Astrocyte (in vitro differentiated cells and primary cell): ENCODE data around the gene AACS. TPM values are rescaled to one million over a fixed set of nuclear protein-coding genes. Genes with fewer than 3 reads are reported as not detected.

Source experiments
- DNase-seq: peaks from one replicate; pipeline ENCODE4 v3.0.0-alpha.2; 2010; ENCODE audit warnings: low read depth
- FAIRE-seq: peaks from 2 replicates; lab custom pipeline; 2011; peaks lifted over from hg19 to GRCh38; lab: Jason Lieb, UNC
- H2AFZ ChIP-seq: 2 replicates; pipeline ENCODE4 v1.6.0; 2012; ENCODE audit warnings: low read depth, low read length, inconsistent platforms
- H3K27ac ChIP-seq: 2 replicates; pipeline ENCODE4 v1.5.1; 2011; ENCODE audit warnings: low read depth, low read length, inconsistent platforms
- H3K27me3 ChIP-seq: 2 replicates; pipeline ENCODE4 v1.6.0; 2011; ENCODE audit warnings: low read length, inconsistent platforms; ENCODE audit not compliant: insufficient read depth
- H3K36me3 ChIP-seq: 2 replicates; pipeline ENCODE4 v1.5.1; 2011; ENCODE audit warnings: low read length, inconsistent platforms; ENCODE audit not compliant: insufficient read depth
- H3K4me1 ChIP-seq: 2 replicates; pipeline ENCODE4 v1.5.1; 2011; ENCODE audit warnings: low read length, inconsistent platforms; ENCODE audit not compliant: insufficient read depth
- H3K4me2 ChIP-seq: 2 replicates; pipeline ENCODE4 v1.6.0; 2012; ENCODE audit warnings: low read length, inconsistent platforms
- H3K4me3 ChIP-seq: 2 replicates; pipeline ENCODE4 v1.5.1; 2011; ENCODE audit warnings: low read depth, mild to moderate bottlenecking, low read length, inconsistent platforms; ENCODE audit not compliant: insufficient read depth
- H3K79me2 ChIP-seq: 2 replicates; pipeline ENCODE4 v1.6.0; 2012; ENCODE audit warnings: mild to moderate bottlenecking, low read length, inconsistent platforms; ENCODE audit not compliant: insufficient read depth
- H3K9ac ChIP-seq: 2 replicates; pipeline ENCODE4 v1.6.0; 2012; ENCODE audit warnings: mild to moderate bottlenecking, low read length, inconsistent platforms
- H3K9me3 ChIP-seq: 2 replicates; pipeline ENCODE4 v1.5.1; 2012; ENCODE audit warnings: low read depth, mild to moderate bottlenecking, low read length, inconsistent platforms; ENCODE audit not compliant: insufficient read depth
- H4K20me1 ChIP-seq: 2 replicates; pipeline ENCODE4 v1.6.0; 2012; ENCODE audit warnings: low read length, inconsistent platforms; ENCODE audit not compliant: insufficient read depth
- H3K27ac Mint-ChIP-seq: one replicate; pipeline ENCODE4 v1.8.0; 2021; ENCODE audit warnings: mild to moderate bottlenecking, mixed read lengths; ENCODE audit not compliant: unreplicated experiment
- H3K27me3 Mint-ChIP-seq: one replicate; pipeline ENCODE4 v1.8.0; 2021; ENCODE audit warnings: low read depth, mixed read lengths; ENCODE audit not compliant: unreplicated experiment
- H3K36me3 Mint-ChIP-seq: one replicate; pipeline ENCODE4 v1.8.0; 2021; ENCODE audit warnings: low read depth, mixed read lengths; ENCODE audit not compliant: unreplicated experiment
- H3K4me1 Mint-ChIP-seq: one replicate; pipeline ENCODE4 v1.8.0; 2021; ENCODE audit warnings: low read depth, mixed read lengths; ENCODE audit not compliant: unreplicated experiment
- H3K4me3 Mint-ChIP-seq: one replicate; pipeline ENCODE4 v1.8.0; 2021; ENCODE audit warnings: mild to moderate bottlenecking, moderate library complexity, mixed read lengths; ENCODE audit not compliant: unreplicated experiment
- H3K9me3 Mint-ChIP-seq: one replicate; pipeline ENCODE4 v1.8.0; 2021; ENCODE audit warnings: mild to moderate bottlenecking, mixed read lengths; ENCODE audit not compliant: unreplicated experiment
- EZH2 ChIP-seq: IDR thresholded peaks from 2 replicates; pipeline ENCODE4 v1.6.1; 2012; ENCODE audit warnings: mild to moderate bottlenecking, low read length, inconsistent platforms; ENCODE audit not compliant: insufficient read depth
- total RNA-seq: library from RNA; stranded (reverse); gene quantifications from 2 replicates; pipeline ENCODE4 v1.2.1, GENCODE V29; 2021
- TF ChIP-seq, protein P1 (sequence below): IDR thresholded peaks from 2 replicates; pipeline ENCODE4 v1.5.1; 2011; ENCODE audit warnings: low read depth, mild to moderate bottlenecking, inconsistent platforms, low read length, moderate library complexity; ENCODE audit not compliant: insufficient read depth

Gene AACS
- total RNA-seq, 1 donor from 2014 or later = 22.5 TPM

DNA sequence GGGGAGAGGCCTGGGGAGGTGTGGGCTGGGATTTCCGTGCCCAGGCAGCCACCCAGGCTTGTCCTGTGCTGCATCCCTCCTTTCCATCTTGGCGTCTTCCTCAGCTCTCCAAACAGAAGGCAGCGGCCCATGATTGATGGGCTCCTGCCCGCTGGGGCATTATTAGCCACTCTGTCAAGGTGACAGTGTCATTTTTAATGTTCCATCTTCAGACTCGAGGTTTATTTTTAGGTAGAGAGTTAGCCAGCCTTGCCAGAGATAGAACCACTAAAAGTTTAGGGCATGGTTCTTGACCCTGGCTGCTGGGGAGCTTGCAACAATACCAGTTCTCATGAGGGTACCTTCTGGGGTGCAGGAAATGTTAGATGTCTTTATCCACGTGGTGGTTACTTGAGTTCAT is 90.1 kb downstream of the AACS start:
- Mint-ChIP-seq H3K36me3 (no peaks in the 10 kb centered on the region), H3K9me3 (peaks cover 6% of the 10 kb centered on the region), H3K27ac (no peak overlapping the region), H3K27me3 (no peaks in the 10 kb centered on the region), H3K4me3 (no peak overlapping the region), H3K4me1 (no peaks in the 10 kb centered on the region)
- H3K4me3 ChIP-seq = no peak overlapping the region
- H3K79me2 ChIP-seq = no peaks in the 10 kb centered on the region
- no peak overlapping the region for H3K4me2 ChIP-seq
- H3K9ac ChIP-seq = no peak overlapping the region
- TF ChIP-seq EZH2 = no peak
- TF ChIP-seq, protein P1, sequence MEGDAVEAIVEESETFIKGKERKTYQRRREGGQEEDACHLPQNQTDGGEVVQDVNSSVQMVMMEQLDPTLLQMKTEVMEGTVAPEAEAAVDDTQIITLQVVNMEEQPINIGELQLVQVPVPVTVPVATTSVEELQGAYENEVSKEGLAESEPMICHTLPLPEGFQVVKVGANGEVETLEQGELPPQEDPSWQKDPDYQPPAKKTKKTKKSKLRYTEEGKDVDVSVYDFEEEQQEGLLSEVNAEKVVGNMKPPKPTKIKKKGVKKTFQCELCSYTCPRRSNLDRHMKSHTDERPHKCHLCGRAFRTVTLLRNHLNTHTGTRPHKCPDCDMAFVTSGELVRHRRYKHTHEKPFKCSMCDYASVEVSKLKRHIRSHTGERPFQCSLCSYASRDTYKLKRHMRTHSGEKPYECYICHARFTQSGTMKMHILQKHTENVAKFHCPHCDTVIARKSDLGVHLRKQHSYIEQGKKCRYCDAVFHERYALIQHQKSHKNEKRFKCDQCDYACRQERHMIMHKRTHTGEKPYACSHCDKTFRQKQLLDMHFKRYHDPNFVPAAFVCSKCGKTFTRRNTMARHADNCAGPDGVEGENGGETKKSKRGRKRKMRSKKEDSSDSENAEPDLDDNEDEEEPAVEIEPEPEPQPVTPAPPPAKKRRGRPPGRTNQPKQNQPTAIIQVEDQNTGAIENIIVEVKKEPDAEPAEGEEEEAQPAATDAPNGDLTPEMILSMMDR = no peak
- FAIRE-seq (no peak), DNase-seq (no peak)
- H3K27me3 ChIP-seq = no peaks in the 10 kb centered on the region
- H2AFZ ChIP-seq = no peak overlapping the region
- no peaks in the 10 kb centered on the region for H4K20me1 ChIP-seq
- no peaks in the 10 kb centered on the region for H3K4me1 ChIP-seq
- no peak overlapping the region for H3K27ac ChIP-seq
- no peaks in the 10 kb centered on the region for H3K9me3 ChIP-seq
- no peaks in the 10 kb centered on the region for H3K36me3 ChIP-seq

DNA sequence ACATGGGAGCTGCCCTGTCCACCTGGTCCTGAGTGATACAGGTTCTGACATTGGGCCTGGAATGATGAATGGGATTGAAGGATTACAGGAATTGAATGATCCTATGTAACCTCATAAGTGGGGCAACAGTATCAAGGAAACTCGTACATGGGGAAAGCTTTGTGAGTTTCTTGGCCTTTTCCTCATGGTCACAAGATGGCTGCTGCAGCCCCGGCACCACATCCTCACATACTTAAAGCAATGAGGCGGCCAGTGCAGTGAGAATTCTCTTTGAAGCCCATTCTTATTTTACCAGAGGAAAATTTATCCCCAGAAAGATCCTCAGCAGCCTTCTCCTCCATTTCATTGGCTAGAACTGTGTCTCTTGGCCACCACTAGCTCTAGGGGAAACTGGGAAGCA is 91.9 kb downstream of the AACS start:
- no peak overlapping the region for H3K4me3 ChIP-seq
- no peaks in the 10 kb centered on the region for H3K36me3 Mint-ChIP-seq
- no peaks in the 10 kb centered on the region for H3K27me3 ChIP-seq
- DNase-seq = no peak
- no peak overlapping the region for H3K4me2 ChIP-seq
- H3K36me3 ChIP-seq = no peaks in the 10 kb centered on the region
- H3K4me1 Mint-ChIP-seq = no peaks in the 10 kb centered on the region
- FAIRE-seq = no peak
- no peak overlapping the region for H3K27ac Mint-ChIP-seq
- H3K9me3 ChIP-seq = no peaks in the 10 kb centered on the region
- H3K27me3 Mint-ChIP-seq = no peaks in the 10 kb centered on the region
- TF ChIP-seq, protein P1 = no peak
- no peak for TF ChIP-seq EZH2
- no peaks in the 10 kb centered on the region for H3K79me2 ChIP-seq
- no peaks in the 10 kb centered on the region for H4K20me1 ChIP-seq
- H3K4me1 ChIP-seq = no peaks in the 10 kb centered on the region
- no peak overlapping the region for H3K4me3 Mint-ChIP-seq
- H2AFZ ChIP-seq = no peak overlapping the region
- H3K27ac ChIP-seq = no peak overlapping the region
- no peak overlapping the region for H3K9ac ChIP-seq
- peaks cover 4% of the 10 kb centered on the region for H3K9me3 Mint-ChIP-seq

DNA sequence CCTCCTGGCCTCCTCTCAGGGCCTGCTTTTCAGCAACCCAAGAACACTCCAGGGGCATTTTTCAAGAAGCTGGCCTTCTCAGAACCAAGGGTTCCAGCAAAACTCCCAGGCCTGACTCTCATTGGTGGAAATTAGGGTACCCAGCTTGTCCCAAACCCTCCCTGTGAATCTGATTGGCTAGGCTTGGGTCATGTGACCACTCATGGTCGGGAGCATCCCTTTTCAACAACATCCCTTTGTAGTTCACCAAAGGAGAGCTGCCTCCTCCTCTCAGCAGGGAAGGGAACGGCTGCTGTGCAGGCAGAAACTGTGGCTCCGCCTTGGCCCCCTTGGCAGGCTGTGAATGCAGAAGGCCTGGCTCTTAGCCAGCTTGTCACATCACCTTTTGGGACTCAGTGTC is 94.5 kb downstream of the AACS start:
- TF ChIP-seq, protein P1 = no peak
- no peak for TF ChIP-seq EZH2
- Mint-ChIP-seq H3K9me3 (peaks cover 4% of the 10 kb centered on the region), H3K27ac (no peak overlapping the region), H3K27me3 (peaks cover 4% of the 10 kb centered on the region), H3K36me3 (no peaks in the 10 kb centered on the region), H3K4me3 (no peak overlapping the region), H3K4me1 (no peaks in the 10 kb centered on the region)
- DNase-seq (no peak), FAIRE-seq (no peak)
- no peak overlapping the region for H3K27ac ChIP-seq
- no peaks in the 10 kb centered on the region for H3K9me3 ChIP-seq
- H3K9ac ChIP-seq = no peak overlapping the region
- no peaks in the 10 kb centered on the region for H3K4me1 ChIP-seq
- H3K79me2 ChIP-seq = no peaks in the 10 kb centered on the region
- H3K27me3 ChIP-seq = no peaks in the 10 kb centered on the region
- no peak overlapping the region for H3K4me3 ChIP-seq
- H4K20me1 ChIP-seq = no peaks in the 10 kb centered on the region
- H2AFZ ChIP-seq = no peak overlapping the region
- H3K36me3 ChIP-seq = no peaks in the 10 kb centered on the region
- no peak overlapping the region for H3K4me2 ChIP-seq
